WTC11 (cell line): ENCODE data around the gene MPIG6B. TPM values are rescaled to one million over a fixed set of nuclear protein-coding genes. Genes with fewer than 3 reads are reported as not detected.

Experiments used
- ATAC-seq: fragments of 200-7000 bp; cut with Tn5 transposase; 2 replicates; pipeline ENCODE4 v1.10.0; 2021; ENCODE audit warnings: mild to moderate bottlenecking, moderate library complexity
- CTCF ChIA-PET: fragments of 300-600 bp; sonication (Branson Sonifier 250); formaldehyde crosslinking; loops from one replicate; lab custom pipeline; 2021; ENCODE audit warnings: antibody characterized with exemption; lab: Charles Lee
- POLR2A ChIA-PET: fragments of 350-600 bp; sonication (Branson Sonifier 250); formaldehyde crosslinking; loops from one replicate; lab custom pipeline; 2021; ENCODE audit warnings: antibody characterized with exemption; lab: Charles Lee
- DNase-seq: peaks from one replicate; pipeline ENCODE4 v3.0.0; 2021; ENCODE audit warnings: low spot score
- H3K27ac Mint-ChIP-seq: 2 replicates; pipeline ENCODE4 v1.8.0; 2021; ENCODE audit warnings: mixed read lengths
- H3K27me3 Mint-ChIP-seq: 2 replicates; pipeline ENCODE4 v1.8.0; 2021; ENCODE audit warnings: low read depth, mild to moderate bottlenecking, moderate library complexity, mixed read lengths
- H3K36me3 Mint-ChIP-seq: 2 replicates; pipeline ENCODE4 v1.8.0; 2021; ENCODE audit warnings: mixed read lengths
- H3K4me1 Mint-ChIP-seq: 2 replicates; pipeline ENCODE4 v1.8.0; 2022; ENCODE audit warnings: mixed read lengths
- H3K4me3 Mint-ChIP-seq: 2 replicates; pipeline ENCODE4 v1.8.0; 2021; ENCODE audit warnings: mild to moderate bottlenecking, moderate library complexity, mixed read lengths
- H3K9me3 Mint-ChIP-seq: 2 replicates; pipeline ENCODE4 v1.8.0; 2021; ENCODE audit warnings: mixed read lengths
- CREB1 ChIP-seq: sonication (generic); formaldehyde crosslinking; IDR thresholded peaks from 2 replicates; pipeline ENCODE4 v1.8.0; 2023; ENCODE audit warnings: mild to moderate bottlenecking, missing genetic modification reagents
- ELF4 ChIP-seq: sonication (generic); formaldehyde crosslinking; IDR thresholded peaks from 2 replicates; pipeline ENCODE4 v1.8.1; 2022; ENCODE audit warnings: low read depth, mild to moderate bottlenecking, moderate library complexity, missing genetic modification reagents
- GABPB1 ChIP-seq: sonication (generic); formaldehyde crosslinking; IDR thresholded peaks from 2 replicates; pipeline ENCODE4 v1.8.1; 2023; ENCODE audit warnings: mild to moderate bottlenecking, missing genetic modification reagents
- OVOL2 ChIP-seq: fragments of 250-450 bp; sonication (Bioruptor Pico); IDR thresholded peaks from 2 replicates; pipeline ENCODE4 v1.9.0; 2021; ENCODE audit warnings: mild to moderate bottlenecking, borderline replicate concordance
- RORB ChIP-seq: fragments of 250-450 bp; sonication (Bioruptor Pico); IDR thresholded peaks from 2 replicates; pipeline ENCODE4 v1.9.0; 2021; ENCODE audit warnings: mild to moderate bottlenecking
- ZNF121 ChIP-seq: sonication (generic); formaldehyde crosslinking; IDR thresholded peaks from 2 replicates; pipeline ENCODE4 v1.8.0; 2023; ENCODE audit warnings: missing genetic modification reagents
- ZNF138 ChIP-seq: sonication (generic); formaldehyde crosslinking; conservative IDR thresholded peaks from 2 replicates; pipeline ENCODE4 v1.8.1; 2022; ENCODE audit warnings: mild to moderate bottlenecking, moderate library complexity, missing genetic modification reagents
- ZNF219 ChIP-seq: sonication (generic); formaldehyde crosslinking; IDR thresholded peaks from 2 replicates; pipeline ENCODE4 v1.8.0; 2023; ENCODE audit warnings: missing genetic modification reagents, mild to moderate bottlenecking, borderline replicate concordance
- ZNF232 ChIP-seq: sonication (generic); formaldehyde crosslinking; IDR thresholded peaks from 2 replicates; pipeline ENCODE4 v1.8.0; 2022; ENCODE audit warnings: mild to moderate bottlenecking, missing genetic modification reagents
- ZNF396 ChIP-seq: fragments of 250-450 bp; sonication (Bioruptor Pico); IDR thresholded peaks from 2 replicates; pipeline ENCODE4 v1.8.0; 2021; ENCODE audit warnings: mild to moderate bottlenecking, moderate library complexity, borderline replicate concordance
- total RNA-seq: library from RNA; stranded (reverse); gene quantifications from 3 replicates; pipeline ENCODE4 v1.2.3, GENCODE V29; 2021
- TF ChIP-seq, protein P1 (sequence below): sonication (generic); formaldehyde crosslinking; IDR thresholded peaks from 2 replicates; pipeline ENCODE4 v1.8.1; 2022; ENCODE audit warnings: mild to moderate bottlenecking, missing genetic modification reagents, moderate library complexity, borderline replicate concordance
- TF ChIP-seq, protein P2 (sequence below): sonication (generic); formaldehyde crosslinking; IDR thresholded peaks from 2 replicates; pipeline ENCODE4 v1.8.1; 2022; ENCODE audit warnings: missing genetic modification reagents, borderline replicate concordance
- TF ChIP-seq, protein P3 (sequence below): sonication (generic); formaldehyde crosslinking; IDR thresholded peaks from 2 replicates; pipeline ENCODE4 v1.8.0; 2023; ENCODE audit warnings: missing genetic modification reagents
- TF ChIP-seq, protein P4 (sequence below): fragments of 250-450 bp; sonication (Bioruptor Pico); IDR thresholded peaks from 2 replicates; pipeline ENCODE4 v1.9.0; 2021; ENCODE audit warnings: mild to moderate bottlenecking
- TF ChIP-seq, protein P5 (sequence below): sonication (generic); formaldehyde crosslinking; IDR thresholded peaks from 2 replicates; pipeline ENCODE4 v1.8.1; 2023; ENCODE audit warnings: mild to moderate bottlenecking, moderate library complexity, missing genetic modification reagents
- TF ChIP-seq, protein P6 (sequence below): sonication (generic); formaldehyde crosslinking; IDR thresholded peaks from 2 replicates; pipeline ENCODE4 v1.8.1; 2023; ENCODE audit warnings: mild to moderate bottlenecking, missing genetic modification reagents
- TF ChIP-seq, protein P7 (sequence below): sonication (generic); formaldehyde crosslinking; conservative IDR thresholded peaks from 2 replicates; pipeline ENCODE4 v1.8.1; 2022; ENCODE audit warnings: mild to moderate bottlenecking, missing genetic modification reagents

The MPIG6B gene
- total RNA-seq, 1 experiment from 2014 or later, result 0.09 TPM

DNA sequence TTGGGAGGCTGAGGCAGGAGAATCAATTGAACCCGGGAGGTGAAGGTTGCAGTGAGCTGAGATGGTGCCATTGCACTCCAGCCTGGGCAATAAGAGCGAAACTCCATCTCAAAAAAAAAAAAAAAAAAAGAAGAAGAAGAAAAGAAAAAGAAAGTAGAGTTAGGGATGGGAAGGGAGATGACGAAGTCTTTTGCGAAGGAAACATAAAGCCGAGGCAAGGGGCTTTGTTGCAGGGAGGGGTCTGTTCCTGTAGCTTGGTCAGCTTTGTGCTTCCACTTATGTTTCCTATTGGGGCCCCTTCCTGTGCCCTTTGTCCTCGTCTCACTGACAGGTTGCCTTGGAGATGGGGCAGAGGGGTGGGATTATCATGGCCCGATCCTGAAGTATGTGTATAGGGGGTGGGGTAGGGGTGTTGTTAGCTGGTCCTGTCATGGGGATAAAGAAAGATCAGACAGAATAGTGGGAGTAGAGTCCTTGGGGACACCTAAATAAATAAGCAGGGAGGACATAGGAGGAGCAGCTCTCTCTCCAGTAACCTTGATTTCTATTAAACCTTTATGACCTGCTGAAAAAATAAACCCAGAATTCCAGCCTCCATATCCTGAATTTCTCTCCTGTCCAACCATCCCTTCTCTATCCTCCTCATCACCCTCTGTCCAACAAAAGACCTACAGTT is 14.3 kb downstream of the MPIG6B start:
- peak overlapping the region; percentile 93 for H3K4me3 Mint-ChIP-seq
- H3K27me3 Mint-ChIP-seq, result no peaks in the 10 kb centered on the region; the same call in 1 of the 2 replicates
- no peak for DNase-seq
- POLR2A ChIA-PET, result interaction anchor here (0.7 to 4.5 kb wide), 4 partner anchors 9 to 90 kb away, joined by 3 to 32 read pairs (median 4); partner anchors contain the start of genes DDAH2 and HSPA1B
- CTCF ChIA-PET, result interaction anchor here (0.7 to 7.1 kb wide), 19 partner anchors 8 to 215 kb away, joined by 3 to 62 read pairs (median 4); partner anchors contain the start of genes BAG6, C6orf47, DDAH2 and HSPA1A
- no peak for ATAC-seq
- no peak for TF ChIP-seq RORB (CRISPR knock-in tag)
- TF ChIP-seq ZNF232, result no peak
- no peak for TF ChIP-seq ZNF219 (CRISPR knock-in tag)
- TF ChIP-seq, protein P1, sequence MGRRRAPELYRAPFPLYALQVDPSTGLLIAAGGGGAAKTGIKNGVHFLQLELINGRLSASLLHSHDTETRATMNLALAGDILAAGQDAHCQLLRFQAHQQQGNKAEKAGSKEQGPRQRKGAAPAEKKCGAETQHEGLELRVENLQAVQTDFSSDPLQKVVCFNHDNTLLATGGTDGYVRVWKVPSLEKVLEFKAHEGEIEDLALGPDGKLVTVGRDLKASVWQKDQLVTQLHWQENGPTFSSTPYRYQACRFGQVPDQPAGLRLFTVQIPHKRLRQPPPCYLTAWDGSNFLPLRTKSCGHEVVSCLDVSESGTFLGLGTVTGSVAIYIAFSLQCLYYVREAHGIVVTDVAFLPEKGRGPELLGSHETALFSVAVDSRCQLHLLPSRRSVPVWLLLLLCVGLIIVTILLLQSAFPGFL (CRISPR knock-in tag), result no peak
- no peak for TF ChIP-seq ELF4
- no peak for TF ChIP-seq ZNF396 (CRISPR knock-in tag)
- no peak; the same call in 1 of the 2 replicates for TF ChIP-seq GABPB1 (CRISPR knock-in tag)
- TF ChIP-seq, protein P2, sequence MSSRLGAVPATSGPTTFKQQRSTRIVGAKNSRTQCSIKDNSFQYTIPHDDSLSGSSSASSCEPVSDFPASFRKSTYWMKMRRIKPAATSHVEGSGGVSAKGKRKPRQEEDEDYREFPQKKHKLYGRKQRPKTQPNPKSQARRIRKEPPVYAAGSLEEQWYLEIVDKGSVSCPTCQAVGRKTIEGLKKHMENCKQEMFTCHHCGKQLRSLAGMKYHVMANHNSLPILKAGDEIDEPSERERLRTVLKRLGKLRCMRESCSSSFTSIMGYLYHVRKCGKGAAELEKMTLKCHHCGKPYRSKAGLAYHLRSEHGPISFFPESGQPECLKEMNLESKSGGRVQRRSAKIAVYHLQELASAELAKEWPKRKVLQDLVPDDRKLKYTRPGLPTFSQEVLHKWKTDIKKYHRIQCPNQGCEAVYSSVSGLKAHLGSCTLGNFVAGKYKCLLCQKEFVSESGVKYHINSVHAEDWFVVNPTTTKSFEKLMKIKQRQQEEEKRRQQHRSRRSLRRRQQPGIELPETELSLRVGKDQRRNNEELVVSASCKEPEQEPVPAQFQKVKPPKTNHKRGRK, result no peak
- no peak for TF ChIP-seq OVOL2 (CRISPR knock-in tag)
- TF ChIP-seq CREB1 (CRISPR knock-in tag), result no peak
- H3K4me1 Mint-ChIP-seq, result peaks cover 41% of the 10 kb centered on the region
- no peaks in the 10 kb centered on the region for H3K9me3 Mint-ChIP-seq
- H3K36me3 Mint-ChIP-seq, result peaks cover 22% of the 10 kb centered on the region
- peak overlapping the region; percentile 61 for H3K27ac Mint-ChIP-seq

DNA sequence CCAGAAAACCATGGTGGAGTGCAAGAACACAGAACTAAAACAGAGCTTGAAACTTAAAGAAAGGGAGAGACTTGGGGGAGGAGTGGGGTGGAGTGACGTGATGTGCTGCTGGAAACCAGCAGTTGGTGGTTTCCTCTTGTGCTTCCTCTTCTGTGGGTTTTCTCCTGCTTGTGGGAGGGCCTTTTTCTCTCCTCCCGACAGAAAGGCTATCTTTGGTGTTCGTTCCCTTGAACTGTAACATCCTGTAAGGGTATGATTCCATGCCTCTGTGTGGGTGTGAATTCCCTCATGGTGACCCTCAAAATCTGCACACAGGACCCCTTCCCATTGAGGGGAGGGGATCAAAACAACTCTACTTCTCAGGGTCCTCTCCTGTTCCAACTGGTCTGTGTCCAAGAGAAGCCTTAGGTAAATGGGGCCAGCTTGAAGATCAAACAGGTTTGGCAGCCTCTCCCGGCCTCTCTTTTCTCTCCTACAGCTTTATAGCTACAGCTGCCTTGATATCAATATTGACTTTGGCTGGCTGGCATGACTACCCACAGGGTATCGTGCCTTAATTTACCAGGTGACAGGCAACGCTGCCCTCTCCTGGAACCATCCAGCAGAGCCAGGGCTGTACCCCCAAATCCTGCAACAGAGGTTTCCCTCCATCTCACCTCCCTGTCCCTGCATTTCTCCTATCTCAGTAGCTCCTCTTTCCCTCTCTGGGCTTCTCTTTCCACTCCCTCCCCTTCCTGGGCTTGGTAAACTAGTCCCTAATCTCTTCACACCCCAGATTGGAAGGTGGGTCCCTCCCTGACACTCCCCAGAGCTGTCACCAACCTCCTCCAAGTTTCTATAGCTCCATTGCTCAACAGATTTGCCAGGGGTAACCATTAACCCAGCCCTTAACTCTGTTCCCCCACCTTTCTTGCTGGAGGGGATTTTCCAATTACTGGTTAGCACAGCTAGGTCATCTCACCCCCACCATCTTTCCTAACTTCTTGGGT is 15.1 kb downstream of the MPIG6B start:
- no peak for ATAC-seq
- peaks cover 41% of the 10 kb centered on the region for H3K4me1 Mint-ChIP-seq
- POLR2A ChIA-PET, result interaction anchor here (0.5 to 4.5 kb wide), 6 partner anchors 10 to 1172 kb away, joined by 3 to 32 read pairs (median 6); partner anchors contain the start of genes C6orf47, DDAH2 and HSPA1B
- CTCF ChIA-PET, result interaction anchor here (0.6 to 7.1 kb wide), 26 partner anchors 9 to 187 kb away, joined by 3 to 62 read pairs (median 4); partner anchors contain the start of genes ABHD16A, BAG6, C6orf47 and DDAH2
- H3K4me3 Mint-ChIP-seq, result peak overlapping the region; percentile 93; the same call in 1 of the 2 replicates
- TF ChIP-seq GABPB1 (CRISPR knock-in tag) (peak; percentile 58; the same call in 1 of the 2 replicates), ZNF121 (no peak)
- TF ChIP-seq, all 79 proteins: peak for 1
- DNase-seq, result no peak
- Mint-ChIP-seq H3K27me3 (no peaks in the 10 kb centered on the region; the same call in 1 of the 2 replicates), H3K36me3 (peaks cover 19% of the 10 kb centered on the region), H3K27ac (peak overlapping the region; percentile 61), H3K9me3 (no peaks in the 10 kb centered on the region)

DNA sequence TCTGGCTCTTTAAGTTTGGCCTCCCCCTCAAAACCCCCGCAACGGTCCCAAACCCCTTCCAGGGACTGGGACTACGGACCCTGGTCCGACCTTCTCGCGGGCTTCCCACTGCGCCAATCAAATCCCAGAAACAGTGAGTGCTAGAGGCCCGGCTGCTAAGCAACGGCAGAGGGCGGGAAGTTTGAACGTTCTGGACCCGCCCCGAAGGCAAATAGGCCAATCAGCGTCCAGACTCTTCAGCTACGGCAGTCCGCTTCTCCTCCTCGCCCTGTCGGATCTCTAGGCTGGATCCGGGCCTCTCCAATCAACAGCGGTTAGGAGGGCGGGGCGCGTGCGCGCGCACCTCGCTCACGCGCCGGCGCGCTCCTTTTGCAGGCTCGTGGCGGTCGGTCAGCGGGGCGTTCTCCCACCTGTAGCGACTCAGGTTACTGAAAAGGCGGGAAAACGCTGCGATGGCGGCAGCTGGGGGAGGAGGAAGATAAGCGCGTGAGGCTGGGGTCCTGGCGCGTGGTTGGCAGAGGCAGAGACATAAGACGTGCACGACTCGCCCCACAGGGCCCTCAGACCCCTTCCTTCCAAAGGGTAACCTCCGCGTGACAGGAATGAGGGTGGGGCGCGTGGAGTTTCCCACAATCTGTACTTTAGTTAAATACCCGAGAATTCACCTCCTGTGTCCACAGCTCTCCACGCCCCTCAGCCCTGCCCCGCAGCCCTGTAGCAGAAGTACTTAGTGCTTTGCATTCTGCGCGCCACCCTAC is 16.6 kb downstream of the MPIG6B start, which contains the start of gene MSH5:
Gene MSH5 (plus strand): TSS at position 367 of the 758 bp plus-strand sequence. CDS start 462 bp downstream, outside the sequence.
- ChIA-PET CTCF (interaction anchor here (0.6 to 7.1 kb wide), 14 partner anchors 10 to 194 kb away, joined by 3 to 62 read pairs (median 8); partner anchors contain the start of genes ATP6V1G2, DDAH2, HSPA1B and LY6G5C), POLR2A (interaction anchor here (0.5 to 4.5 kb wide), 13 partner anchors 11 to 983 kb away, joined by 3 to 32 read pairs (median 3); partner anchors contain the start of genes C6orf47, DDAH2, HSPA1A and HSPA1B)
- peaks cover 42% of the 10 kb centered on the region for H3K4me1 Mint-ChIP-seq
- peak within 1 kb of the TSS; percentile 85 for H3K27ac Mint-ChIP-seq
- ATAC-seq (peak; percentile 89), DNase-seq (peak; percentile 98)
- no peaks in the 10 kb centered on the region; the same call in 1 of the 2 replicates for H3K27me3 Mint-ChIP-seq
- H3K36me3 Mint-ChIP-seq, result peaks cover 12% of the 10 kb centered on the region
- no peaks in the 10 kb centered on the region for H3K9me3 Mint-ChIP-seq
- H3K4me3 Mint-ChIP-seq, result peak within 1 kb of the TSS; percentile 80
- TF ChIP-seq, protein P3, sequence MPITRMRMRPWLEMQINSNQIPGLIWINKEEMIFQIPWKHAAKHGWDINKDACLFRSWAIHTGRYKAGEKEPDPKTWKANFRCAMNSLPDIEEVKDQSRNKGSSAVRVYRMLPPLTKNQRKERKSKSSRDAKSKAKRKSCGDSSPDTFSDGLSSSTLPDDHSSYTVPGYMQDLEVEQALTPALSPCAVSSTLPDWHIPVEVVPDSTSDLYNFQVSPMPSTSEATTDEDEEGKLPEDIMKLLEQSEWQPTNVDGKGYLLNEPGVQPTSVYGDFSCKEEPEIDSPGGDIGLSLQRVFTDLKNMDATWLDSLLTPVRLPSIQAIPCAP (CRISPR knock-in tag), result peak; percentile 88; the same call in 1 of the 2 replicates
- TF ChIP-seq ZNF121 (no peak; the same call in 1 of the 2 replicates), ZNF138 (CRISPR knock-in tag) (no peak)
- TF ChIP-seq, protein P4, sequence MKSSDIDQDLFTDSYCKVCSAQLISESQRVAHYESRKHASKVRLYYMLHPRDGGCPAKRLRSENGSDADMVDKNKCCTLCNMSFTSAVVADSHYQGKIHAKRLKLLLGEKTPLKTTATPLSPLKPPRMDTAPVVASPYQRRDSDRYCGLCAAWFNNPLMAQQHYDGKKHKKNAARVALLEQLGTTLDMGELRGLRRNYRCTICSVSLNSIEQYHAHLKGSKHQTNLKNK (CRISPR knock-in tag), result no peak
- TF ChIP-seq, protein P5, sequence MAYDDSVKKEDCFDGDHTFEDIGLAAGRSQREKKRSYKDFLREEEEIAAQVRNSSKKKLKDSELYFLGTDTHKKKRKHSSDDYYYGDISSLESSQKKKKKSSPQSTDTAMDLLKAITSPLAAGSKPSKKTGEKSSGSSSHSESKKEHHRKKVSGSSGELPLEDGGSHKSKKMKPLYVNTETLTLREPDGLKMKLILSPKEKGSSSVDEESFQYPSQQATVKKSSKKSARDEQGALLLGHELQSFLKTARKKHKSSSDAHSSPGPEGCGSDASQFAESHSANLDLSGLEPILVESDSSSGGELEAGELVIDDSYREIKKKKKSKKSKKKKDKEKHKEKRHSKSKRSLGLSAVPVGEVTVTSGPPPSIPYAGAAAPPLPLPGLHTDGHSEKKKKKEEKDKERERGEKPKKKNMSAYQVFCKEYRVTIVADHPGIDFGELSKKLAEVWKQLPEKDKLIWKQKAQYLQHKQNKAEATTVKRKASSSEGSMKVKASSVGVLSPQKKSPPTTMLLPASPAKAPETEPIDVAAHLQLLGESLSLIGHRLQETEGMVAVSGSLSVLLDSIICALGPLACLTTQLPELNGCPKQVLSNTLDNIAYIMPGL (CRISPR knock-in tag), result peak; percentile 73; the same call in 1 of the 2 replicates
- TF ChIP-seq, protein P6, sequence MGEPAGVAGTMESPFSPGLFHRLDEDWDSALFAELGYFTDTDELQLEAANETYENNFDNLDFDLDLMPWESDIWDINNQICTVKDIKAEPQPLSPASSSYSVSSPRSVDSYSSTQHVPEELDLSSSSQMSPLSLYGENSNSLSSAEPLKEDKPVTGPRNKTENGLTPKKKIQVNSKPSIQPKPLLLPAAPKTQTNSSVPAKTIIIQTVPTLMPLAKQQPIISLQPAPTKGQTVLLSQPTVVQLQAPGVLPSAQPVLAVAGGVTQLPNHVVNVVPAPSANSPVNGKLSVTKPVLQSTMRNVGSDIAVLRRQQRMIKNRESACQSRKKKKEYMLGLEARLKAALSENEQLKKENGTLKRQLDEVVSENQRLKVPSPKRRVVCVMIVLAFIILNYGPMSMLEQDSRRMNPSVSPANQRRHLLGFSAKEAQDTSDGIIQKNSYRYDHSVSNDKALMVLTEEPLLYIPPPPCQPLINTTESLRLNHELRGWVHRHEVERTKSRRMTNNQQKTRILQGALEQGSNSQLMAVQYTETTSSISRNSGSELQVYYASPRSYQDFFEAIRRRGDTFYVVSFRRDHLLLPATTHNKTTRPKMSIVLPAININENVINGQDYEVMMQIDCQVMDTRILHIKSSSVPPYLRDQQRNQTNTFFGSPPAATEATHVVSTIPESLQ, result no peak
- TF ChIP-seq, protein P7, sequence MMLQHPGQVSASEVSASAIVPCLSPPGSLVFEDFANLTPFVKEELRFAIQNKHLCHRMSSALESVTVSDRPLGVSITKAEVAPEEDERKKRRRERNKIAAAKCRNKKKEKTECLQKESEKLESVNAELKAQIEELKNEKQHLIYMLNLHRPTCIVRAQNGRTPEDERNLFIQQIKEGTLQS, result peak; percentile 58; the same call in 1 of the 2 replicates
